Measurements from ENCODE around the gene SLC16A12.

- TF ChIP-seq TAF1 (IDR thresholded peaks at IDR 0.05; ENCODE audit: borderline replicate concordance, low read depth, low read length), result no peak
- TF ChIP-seq POLR2AphosphoS5 (IDR thresholded peaks at IDR 0.05; ENCODE audit: low read depth, low read length), result no peak
Measured at GRCh38 chr10:89537364-89537763, 2.0 kb upstream of the SLC16A12 start.
